ENCODE results near the gene SLC7A10.
"Not testable (repeated sequence)": the region's sequence is repeated elsewhere in the genome, so short reads cannot be mapped to it uniquely, and the experiment has no call there.

Gene SLC7A10

DNA sequence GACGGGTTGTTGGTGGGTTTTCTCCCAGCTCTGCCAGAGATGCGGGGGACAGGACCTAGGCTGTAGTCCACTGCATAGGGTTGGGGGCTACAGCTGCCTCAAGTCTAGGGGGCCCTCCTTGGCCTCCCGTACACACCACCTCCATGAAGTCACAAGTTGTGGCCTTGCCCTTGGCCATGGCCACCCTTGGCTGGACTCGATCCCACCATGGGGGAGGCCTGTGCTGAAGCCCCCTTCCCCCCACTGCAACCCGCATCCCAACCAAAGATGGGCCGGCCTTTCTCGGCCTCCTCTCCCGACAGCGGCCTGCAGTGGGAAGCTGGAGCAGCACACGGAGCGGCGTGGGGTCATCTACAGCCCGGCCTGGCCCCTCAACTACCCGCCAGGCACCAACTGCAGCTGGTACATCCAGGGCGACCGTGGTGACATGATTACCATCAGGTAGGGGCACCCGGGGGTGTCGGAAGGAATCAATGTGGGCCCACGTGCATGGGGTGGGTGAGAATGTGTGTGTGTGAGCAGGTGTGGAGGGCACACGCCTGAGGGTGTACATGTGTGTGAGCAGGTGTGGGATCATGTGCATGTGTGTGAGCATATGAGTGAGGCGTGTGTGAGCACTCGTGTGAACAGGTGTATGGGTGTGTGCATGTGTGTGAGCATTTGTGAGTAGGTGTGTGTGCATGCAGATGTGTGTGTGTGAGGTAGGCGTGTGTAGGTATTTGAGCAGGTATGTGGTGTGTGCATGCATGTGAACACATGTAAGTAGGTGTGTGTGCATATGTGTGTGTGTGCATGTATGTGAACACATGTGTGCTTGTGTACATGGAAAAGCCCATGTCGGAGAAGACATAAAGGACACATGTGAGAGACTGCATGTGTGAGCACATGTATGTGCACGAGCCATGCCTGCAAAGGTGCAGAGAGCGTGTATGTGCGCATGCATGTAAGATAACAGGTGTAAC lies 22.8 kb downstream of the SLC7A10 start:
- DNase-seq (ENCODE audit: low read depth in 2 of 2), result no peak

DNA sequence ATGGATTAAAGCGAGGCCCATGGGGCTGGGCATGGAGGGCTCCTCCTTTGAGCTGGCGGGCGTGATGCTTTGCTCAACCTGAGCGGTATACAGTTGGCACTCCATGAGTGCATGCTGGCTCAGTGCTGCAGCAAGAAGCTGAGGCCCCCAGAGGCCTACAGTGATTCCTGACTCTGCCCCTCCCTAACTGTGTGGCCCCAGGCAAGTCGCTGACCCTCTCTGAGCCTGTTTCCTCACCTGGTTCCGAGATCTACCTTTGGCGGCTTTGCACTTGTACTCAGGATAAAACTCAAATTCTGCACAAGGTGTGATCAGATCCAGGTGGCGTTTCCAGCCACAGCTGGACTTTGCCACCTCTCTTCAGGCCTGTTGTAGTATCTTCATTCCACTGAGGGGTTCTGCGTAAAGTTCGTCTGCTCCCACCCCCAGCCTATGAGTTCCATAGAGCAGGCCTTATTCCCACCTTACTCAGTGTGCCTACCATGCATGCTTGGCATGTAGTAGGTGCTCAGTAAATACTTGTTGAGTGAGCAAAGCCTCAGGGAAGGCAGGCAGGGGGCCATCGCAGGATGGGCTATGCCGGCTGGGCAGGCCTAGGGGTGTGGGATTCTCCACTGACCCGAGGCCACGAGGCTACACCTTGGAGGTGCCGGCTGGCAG lies 23.6 kb downstream of the SLC7A10 start:
- no peak for DNase-seq (ENCODE audit: low read depth in 2 of 2)

DNA sequence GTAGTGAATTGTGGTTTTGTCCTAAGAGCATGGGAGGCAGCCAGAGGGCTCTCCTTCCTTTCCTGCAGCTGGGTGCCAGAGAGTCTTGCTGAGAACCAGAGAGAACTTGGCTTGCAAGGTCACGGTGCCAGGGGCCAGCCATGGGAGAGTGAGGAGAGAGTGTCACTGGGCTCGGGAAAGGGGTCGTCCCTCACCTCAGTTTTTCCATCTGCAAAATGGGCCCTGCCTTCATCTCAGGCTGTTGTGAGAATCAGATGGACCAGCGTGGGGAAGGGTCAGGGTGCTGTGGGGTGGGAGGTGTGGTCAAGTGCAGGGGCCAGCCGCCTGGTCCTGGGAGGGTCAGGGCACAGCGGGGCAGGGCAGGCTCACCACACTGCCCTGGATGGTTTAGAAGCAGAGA lies 24.2 kb downstream of the SLC7A10 start:
- DNase-seq (ENCODE audit: low read depth in 2 of 2), result no peak

DNA sequence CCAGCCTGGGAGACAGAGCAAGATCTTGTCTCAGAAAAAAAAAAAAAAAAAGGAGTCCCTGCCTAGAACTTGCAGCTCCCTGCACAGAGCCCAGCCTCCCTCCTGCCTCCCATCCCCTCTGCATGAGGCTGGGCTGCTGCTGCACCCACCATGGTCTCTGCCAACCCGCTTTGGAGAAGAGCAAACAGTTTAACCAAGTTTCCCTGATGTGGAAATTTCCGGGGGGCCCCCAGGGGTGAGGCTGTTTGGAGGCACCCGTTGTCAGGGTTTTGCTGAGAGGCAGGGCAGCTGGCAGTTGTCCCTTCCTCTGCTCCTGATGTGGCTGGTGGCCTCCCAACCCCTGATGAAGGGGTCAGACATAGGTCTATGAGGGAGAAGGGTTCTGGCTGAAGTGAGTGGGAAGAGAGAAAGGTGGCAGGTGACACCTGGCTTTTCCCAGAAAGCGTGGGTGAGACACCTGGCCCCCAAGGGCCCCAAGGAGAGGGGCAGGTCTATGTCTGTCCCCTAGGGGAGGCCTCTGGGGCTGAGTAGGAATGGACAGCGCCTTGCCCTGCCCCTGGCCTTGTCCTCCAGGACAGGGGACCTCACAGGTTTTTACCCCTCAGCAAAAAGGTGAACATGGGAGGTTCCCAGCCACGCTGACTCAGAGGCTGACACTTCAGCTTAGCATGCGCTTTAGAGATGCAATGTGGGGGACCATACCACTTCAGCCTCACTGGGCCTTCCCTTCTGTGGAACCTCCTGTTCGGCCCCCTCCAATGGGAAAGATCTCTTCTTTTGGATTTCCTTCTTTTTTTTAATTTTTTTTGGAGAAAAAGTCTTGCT lies 26.0 kb downstream of the SLC7A10 start:
- no peak for DNase-seq (ENCODE audit: low read depth in 2 of 2)

DNA sequence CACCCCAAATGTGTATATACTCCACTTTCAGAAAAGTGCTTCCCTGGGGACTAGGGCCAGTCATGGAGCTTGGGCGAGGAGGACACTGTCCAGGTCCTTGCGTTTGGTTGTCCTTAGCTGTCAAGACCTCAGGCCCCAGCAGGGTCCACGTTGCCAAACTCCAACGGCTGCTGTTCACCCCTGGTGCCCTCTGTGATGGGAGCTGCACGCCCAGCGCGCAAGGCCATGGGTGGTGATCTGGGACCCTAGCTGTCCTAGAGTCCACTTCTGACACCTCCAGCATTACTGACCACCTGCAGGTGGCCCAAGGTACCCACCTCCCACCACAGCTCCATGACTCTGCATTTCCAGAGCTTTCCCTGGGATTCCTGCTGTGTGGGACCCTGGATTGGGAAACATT lies 27.5 kb downstream of the SLC7A10 start:
- DNase-seq (ENCODE audit: low read depth in 2 of 2), result no peak

DNA sequence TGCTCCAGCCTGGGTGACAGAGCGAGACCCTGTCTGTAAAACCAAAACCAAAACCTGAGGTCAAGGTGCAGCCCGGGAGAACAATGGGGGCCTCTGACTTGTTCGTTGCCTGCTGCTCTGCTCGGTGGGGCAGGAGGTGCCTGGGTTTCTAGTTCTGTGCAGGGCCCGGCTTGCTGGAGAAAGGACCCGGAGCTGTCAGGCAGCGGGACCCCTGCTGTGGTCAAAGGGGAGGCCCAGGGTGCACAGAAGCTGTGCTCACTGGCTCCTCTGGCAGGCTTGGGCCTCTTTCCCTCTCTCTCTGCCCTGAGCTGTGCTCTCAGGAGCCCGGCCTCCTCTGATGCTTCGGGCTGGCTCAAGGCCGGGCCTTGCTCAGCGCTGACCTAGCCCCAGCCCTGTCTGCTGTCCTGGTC lies 28.1 kb downstream of the SLC7A10 start:
- DNase-seq (ENCODE audit: low read depth in 2 of 2), result no peak

DNA sequence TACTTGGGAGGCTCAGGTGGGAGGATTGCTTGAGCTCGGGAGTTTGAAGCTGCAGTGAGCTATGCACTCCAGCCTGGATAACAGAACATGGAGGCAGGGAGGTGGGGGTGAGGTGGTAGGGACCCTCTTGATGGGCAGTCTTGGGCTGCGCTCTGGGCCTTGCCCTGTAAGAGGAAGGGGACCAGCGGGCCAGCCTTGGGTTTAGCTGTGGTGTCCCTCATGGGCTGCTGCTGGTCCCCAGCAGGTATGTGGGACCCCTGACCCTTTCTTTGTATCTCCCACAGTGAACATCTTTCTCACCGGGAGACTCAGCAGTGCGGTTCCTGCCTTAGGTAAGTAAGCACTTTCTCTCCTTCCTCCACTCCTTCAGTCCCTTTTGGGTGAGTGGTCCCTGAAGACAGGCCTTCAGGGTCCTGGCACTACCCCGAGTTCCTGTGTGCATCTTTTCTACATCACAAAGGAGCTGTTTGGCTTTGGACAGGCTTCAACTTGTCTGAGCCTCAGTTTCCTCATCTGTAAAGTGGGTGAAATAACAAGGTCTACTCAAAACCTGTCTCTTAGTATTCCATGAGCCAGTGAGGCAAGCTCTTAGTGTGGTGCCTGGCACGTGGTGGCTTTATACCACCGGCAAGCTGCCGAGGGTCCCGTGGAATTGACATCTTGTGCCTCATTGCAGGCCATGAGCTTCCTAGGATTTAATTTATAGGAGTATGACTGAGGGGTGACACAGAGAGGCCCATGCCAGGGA lies 29.0 kb downstream of the SLC7A10 start:
- DNase-seq (ENCODE audit: low read depth in 2 of 2), result no peak

DNA sequence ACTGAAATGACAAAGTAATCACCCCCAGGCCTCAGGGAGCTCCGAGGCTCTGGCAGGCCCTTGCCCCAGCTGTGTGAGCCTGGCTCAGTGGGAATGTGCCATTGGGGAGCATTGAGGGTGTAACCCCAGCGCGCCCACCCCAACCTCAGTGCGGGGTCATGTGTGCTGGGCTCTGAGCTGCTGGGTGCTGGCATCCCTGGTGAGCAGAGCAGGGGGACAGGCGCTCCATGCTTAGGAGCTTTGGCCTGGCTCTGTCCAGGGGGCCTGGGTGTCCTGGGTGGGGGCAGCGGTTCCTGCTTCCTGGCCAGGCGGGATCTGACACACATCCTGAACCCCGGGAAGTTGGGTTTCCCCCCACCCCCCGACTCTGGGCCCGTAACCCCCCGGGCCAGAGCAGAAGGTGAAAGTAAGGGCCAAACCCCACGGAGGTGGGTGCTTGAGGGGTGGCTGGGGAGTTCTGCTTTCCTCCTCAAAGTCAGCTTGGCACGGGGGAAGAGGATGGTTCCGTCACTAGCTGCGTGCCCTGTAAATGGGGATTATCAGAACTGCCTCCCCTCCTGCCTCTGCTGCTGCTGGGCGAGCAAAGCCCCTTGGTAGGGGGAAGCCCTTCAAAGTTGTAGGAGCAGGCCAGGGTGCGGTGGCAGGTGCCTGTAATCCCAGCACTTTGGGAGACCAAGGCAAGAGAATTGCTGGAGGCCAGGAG lies 29.9 kb downstream of the SLC7A10 start:
- DNase-seq (ENCODE audit: low read depth in 2 of 2), result no peak

DNA sequence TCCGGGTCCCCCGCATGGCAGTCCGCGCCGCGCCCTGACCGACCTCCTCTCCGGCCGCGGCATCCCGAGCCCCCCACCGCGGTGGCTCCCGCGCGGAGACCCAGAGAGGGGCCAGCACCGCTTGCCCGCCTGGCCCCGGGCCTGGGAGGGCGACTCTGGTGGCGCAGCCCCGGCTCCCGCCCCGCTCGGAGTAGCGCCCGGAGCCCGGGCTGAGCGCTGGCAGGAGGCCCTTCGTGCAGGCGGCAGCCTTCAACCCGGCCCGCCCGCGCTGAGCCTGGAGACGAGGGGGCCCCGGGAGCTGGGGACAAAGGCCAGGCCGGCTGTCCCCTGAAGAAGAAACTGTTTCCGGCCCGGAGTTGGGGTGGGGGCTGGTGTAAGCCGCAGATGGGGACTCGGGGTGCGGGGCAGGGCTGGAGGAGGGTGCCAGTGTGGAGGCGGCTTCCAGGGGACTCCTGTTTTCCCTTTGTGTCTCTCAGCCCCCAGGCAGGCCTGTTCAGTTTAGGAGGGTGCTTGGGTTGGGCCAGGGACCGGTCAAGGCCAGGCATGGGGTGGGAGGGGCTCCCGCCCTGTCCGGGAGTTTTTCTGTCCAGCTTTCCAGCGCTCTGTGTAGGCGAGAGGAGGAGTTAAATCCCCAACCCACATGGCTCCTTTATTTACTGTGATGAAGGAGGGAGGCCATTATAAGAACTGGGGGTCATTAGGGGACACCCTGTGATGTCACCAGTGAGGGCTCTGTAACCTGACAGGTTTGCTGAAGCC lies 30.6 kb downstream of the SLC7A10 start:
- no peak for DNase-seq (ENCODE audit: low read depth in 2 of 2)

DNA sequence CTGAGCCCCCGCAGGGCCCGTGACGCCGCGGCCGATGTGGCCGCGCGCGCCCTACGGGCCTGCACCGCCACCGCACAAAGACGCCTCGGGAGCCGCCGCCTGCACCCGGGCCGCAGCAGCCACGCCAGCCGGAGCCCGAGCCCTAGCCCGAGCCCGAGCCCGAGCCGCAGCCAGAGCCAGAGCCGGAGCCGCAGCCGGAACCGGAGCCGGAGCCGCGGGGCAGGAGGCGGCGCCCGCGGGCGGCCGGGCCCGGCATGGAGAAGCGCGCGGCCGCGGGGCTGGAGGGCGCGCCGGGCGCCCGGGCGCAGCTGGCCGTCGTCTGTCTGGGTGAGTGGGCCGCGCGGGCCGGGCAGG lies 31.1 kb downstream of the SLC7A10 start:
- DNase-seq (ENCODE audit: low read depth in 2 of 2), result no peak

DNA sequence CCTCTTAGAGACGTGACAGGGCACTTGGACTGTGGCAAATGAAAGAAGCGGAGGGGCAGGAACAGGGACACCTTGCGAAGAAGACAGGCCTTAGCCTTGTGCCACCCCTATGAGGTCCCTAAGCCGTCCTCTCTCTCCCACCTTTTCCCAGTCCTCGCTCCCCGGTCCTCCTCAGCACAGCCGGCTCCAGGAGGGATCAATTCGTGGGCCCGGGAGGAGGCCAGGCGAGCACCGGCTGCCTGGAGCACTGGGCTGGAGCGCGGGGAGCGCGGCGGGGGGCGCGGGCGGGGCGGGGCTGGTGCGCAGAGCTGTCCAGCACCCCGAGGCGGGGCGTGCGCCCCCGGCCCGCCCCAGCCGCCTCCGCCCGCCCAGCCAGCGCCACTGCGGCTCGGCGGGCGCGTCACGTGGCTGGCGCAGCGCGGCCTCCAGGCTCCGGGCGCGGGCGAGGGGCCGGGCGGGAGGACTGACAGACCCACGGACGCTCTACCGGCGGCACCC lies 31.7 kb downstream of the SLC7A10 start, which contains the start of gene LRP3:
Gene LRP3, plus strand, starts transcription at position 466 of the 498 bp plus-strand sequence. CDS start 456 bp downstream, outside the sequence.
- no peak for DNase-seq (ENCODE audit: low read depth in 2 of 2)

DNA sequence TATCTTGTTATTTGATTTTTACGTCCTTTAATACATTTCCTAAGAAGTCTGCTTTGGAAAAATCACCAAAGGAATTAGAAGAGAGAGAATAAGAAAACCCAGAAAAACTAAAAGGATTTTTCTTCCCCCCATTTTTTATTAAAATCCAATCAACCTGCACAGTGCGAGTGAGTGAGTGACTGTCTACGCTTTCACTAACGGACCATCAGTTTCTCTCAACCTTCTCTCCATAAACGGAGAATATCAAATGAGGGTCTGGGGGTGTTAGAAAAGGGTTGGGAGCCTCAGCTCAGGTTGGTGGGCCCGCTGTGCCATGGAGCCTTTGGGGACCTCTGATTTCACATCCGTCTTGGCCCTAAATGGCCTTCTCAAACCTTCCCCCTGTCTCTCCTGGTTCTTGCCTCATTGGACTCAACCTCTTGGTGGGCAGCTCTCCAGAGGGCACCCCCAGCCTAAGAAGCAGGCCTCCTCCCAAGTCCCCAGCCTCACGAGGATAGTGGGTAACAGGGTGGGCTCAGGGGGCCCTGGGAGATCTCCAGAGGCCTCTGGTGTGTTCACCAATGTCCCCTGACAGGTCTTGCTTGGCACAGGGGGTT lies 32.3 kb downstream of the SLC7A10 start:
- DNase-seq (ENCODE audit: low read depth in 2 of 2), result no peak

DNA sequence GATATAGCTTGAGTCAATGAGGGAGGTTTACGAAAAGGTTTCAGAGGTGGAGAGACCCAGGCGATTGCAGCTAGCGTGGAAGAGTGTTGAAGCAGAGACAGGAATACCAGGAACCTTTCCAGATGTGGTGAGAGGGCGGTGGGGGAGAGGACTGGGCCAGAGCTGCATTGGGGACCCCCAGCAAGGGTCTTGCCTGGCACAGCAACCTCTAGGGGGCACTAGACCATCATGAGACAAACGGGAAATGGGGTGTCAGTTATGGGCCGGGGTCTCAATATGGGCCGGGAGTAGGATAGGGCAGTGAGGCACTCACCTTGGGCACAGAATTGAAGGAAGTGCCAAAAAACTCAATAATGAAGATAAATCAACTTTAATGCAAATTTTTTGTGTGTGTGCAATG lies 33.6 kb downstream of the SLC7A10 start:
- no peak for DNase-seq (ENCODE audit: low read depth in 2 of 2)

DNA sequence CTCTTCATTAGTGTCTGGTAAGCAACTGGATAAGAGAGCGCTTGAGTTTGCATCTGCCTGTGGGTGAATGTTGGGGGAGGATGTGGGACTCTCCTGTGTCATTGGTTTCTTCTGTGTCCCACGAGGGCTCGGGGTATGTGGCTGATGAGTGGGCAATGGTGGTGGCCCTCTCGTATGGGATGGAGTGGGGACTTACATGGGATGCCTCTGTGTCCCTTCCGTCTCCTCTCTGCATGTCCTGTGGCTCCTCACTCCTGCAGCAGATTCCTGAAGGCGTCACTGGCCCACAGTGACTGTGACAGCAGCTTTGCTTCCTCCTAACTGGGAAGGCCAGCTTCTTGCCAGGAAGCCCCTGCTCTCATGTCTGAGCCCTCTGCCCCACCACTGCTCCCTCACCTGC lies 34.1 kb downstream of the SLC7A10 start:
- no peak for DNase-seq (ENCODE audit: low read depth in 2 of 2)

DNA sequence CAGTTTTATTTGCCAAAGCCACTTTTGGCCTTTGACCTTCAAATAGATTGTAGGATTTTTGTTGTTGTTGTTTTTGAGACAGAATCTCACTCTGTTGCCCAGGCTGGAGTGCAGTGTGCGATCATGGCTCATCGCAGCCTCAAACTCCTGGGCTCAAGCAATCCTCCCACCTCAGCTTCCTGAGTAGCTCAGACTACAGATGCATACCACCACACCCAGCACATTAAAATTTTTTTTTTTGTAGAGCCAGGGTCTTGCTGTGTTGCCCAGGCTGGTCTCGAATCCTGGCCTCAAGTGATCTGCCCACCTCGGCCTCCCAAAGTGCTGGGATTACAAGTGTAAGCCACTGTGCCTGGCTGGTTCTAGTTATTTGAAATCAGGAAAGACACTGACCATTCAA lies 34.6 kb downstream of the SLC7A10 start:
- not testable (repeated sequence) for DNase-seq (ENCODE audit: low read depth in 2 of 2)

DNA sequence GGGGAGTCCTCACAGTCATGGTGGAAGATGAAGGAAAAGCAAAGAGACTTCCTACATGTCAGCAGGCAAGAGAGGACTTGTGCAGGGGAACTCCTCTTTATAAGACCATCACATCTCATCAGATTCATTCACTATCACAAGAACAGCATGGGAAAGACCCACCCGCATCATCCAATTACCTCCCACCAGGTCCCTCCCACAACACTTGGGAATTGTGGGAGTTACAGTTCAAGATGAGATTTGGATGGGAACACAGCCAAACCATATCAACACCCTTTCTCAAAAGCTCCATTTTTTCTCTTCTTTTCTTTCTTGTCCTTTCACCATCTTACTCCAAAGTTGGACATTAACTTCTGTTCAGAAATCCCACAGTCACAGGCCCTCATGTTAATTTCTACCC lies 36.2 kb downstream of the SLC7A10 start:
- no peak for DNase-seq (ENCODE audit: low read depth in 2 of 2)

DNA sequence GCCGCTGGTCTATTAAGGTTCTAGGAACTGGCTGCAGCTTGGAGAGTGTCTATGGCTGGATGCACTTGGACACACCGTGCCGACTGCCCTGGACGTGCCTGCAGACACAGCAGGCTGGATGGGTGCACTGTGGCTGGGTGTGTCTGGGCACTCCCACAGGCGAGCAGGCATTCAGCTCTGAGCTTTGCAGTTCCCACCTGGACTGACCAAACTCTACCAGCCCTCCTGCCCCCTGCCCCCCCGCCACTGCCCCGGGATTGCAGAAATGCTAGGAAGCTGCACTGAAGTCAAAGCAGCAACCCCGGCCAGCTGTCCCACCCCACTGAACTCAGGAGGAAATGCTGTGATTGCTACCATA lies 38.5 kb downstream of the SLC7A10 start:
- no peak for DNase-seq (ENCODE audit: low read depth in 2 of 2)

DNA sequence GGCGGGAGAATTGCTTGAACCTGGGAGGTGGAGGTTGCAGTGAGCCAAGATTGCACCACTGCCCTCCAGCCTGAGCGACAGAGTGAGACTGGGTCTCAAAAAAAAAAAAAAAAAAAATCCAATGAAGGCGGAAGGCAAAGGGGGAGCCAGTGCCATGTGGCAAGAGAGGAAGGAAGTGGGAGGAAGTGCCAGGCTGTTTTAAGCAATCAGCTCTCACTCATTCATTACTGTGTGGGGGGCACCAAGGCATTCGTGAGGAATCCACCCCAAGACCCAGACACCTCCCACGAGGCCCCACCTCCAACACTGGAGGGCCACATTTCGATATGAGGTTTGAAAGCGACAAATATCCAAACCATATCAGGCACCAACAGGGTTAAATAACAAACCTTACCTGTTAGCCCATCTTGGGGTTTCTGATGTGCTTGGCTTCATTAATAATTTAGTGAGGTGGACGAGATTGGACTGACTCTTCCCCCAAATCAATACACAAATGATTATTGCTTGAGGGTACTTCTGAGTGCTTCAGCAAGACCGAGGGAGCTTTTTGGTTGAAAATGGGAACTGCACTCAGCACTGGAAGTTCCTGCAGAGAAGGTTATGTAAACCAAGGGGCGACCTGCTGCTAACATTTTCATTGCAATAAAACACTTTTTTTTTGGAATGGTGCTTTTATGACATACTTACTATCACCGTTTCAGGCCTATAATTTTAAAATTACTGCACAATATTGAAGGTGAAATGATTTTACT lies 39.0 kb downstream of the SLC7A10 start:
- no peak for DNase-seq (ENCODE audit: low read depth in 2 of 2)

DNA sequence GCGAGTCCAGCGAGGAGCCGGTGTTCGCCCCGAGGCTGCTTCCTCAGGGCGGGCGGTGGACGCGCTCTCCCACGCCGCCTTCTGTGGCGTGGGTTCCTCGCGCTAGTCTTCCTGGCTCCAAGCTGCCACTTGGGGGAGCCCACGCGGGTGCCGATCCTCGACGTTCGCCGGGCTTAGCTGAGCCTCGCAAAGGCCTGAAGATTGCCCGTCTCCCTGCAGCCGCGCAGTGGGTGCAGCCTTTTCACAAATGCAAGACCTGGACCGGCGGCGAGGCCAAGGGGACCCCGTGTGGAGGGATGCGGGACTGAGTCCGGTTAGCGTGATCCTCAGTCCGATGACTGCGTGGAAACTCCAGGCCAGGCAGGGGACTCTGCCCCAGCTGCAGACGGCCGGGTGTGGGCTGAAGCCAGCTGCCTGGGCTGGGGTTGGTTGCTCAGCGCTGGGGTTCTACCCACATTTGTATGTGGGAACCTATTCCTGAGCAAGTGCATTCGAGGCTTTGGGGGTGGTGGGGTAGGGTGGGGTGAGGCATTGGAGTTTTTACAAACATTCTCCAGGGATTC lies 48.2 kb downstream of the SLC7A10 start:
- DNase-seq (ENCODE audit: low read depth in 2 of 2), result no peak
